Activated naive CD4-positive, alpha-beta T cell treated with anti-CD3 and anti-CD28 coated beads, Interleukin-2, amount 10 ng/mL, durations not matched to agents 7 days and 5 days (primary cell): ENCODE data around the gene SPEF2.
"Not testable (repeated sequence)": the region's sequence is repeated elsewhere in the genome, so short reads cannot be mapped to it uniquely, and the experiment has no call there.

Experiments used
- CTCF ChIA-PET: fragments of 350-600 bp; sonication (Branson Sonifier 250); formaldehyde crosslinking; loops from one replicate; lab custom pipeline; 2021; ENCODE audit warnings: antibody characterized with exemption; lab: Charles Lee
- DNase-seq: peaks from one replicate; pipeline ENCODE4 v3.0.0-alpha.2; 2020
- H3K27ac Mint-ChIP-seq: one replicate; pipeline ENCODE4 v1.8.0; 2021; ENCODE audit warnings: mild to moderate bottlenecking, moderate library complexity, mixed read lengths
- H3K27me3 Mint-ChIP-seq: one replicate; pipeline ENCODE4 v1.8.0; 2021; ENCODE audit warnings: mild to moderate bottlenecking, mixed read lengths
- H3K36me3 Mint-ChIP-seq: one replicate; pipeline ENCODE4 v1.8.0; 2021; ENCODE audit warnings: mixed read lengths
- H3K4me1 Mint-ChIP-seq: one replicate; pipeline ENCODE4 v1.8.0; 2021; ENCODE audit warnings: mixed read lengths
- H3K4me3 Mint-ChIP-seq: one replicate; pipeline ENCODE4 v1.8.0; 2021; ENCODE audit warnings: mild to moderate bottlenecking, moderate library complexity, mixed read lengths
- H3K9me3 Mint-ChIP-seq: one replicate; pipeline ENCODE4 v1.8.0; 2021; ENCODE audit warnings: mixed read lengths

The SPEF2 gene

GRCh38 chr5:35668319-35668718, 50.7 kb downstream of the SPEF2 start:
- Mint-ChIP-seq H3K36me3 (peaks cover 19% of the 10 kb centered on the region), H3K27ac (no peak overlapping the region), H3K4me3 (no peak overlapping the region), H3K27me3 (no peaks in the 10 kb centered on the region), H3K9me3 (peaks cover 4% of the 10 kb centered on the region), H3K4me1 (peaks cover 66% of the 10 kb centered on the region)
- CTCF ChIA-PET: interaction anchor here (0.8 to 3.9 kb wide), 2 partner anchors 10 to 17 kb away, joined by 3 to 17 read pairs; no protein-coding TSS in a partner anchor
- no peak for DNase-seq

- Mint-ChIP-seq H3K9me3 (peaks cover 2% of the 10 kb centered on the region), H3K4me1 (peaks cover 69% of the 10 kb centered on the region), H3K36me3 (peaks cover 17% of the 10 kb centered on the region), H3K27ac (no peak overlapping the region), H3K4me3 (no peak overlapping the region), H3K27me3 (no peaks in the 10 kb centered on the region)
- CTCF ChIA-PET: interaction anchor here (0.8 to 3.9 kb wide), 3 partner anchors 11 to 256 kb away, joined by 3 to 17 read pairs (median 3); no protein-coding TSS in a partner anchor
- DNase-seq: no peak
These were observed 51.1 kb downstream of the SPEF2 start for GRCh38 chr5:35668794-35669193.

- H3K4me1 Mint-ChIP-seq: peaks cover 60% of the 10 kb centered on the region
- CTCF ChIA-PET: interaction anchor here (0.7 to 3.9 kb wide), 5 partner anchors 20 to 253 kb away, joined by 3 to 17 read pairs (median 3); partner anchors contain the start of gene SPEF2
These were observed 54.1 kb downstream of the SPEF2 start for GRCh38 chr5:35671541-35672295.

GRCh38 chr5:35672296-35672655, 54.6 kb downstream of the SPEF2 start:
- H3K27me3 Mint-ChIP-seq, H3K4me3 Mint-ChIP-seq, H3K27ac Mint-ChIP-seq, DNase-seq, H3K9me3 Mint-ChIP-seq: not testable (repeated sequence)
- Mint-ChIP-seq H3K4me1 (peaks cover 60% of the 10 kb centered on the region), H3K36me3 (peaks cover 10% of the 10 kb centered on the region)
- CTCF ChIA-PET: interaction anchor here (0.8 to 1.6 kb wide), 3 partner anchors 21 to 254 kb away, joined by 4 to 9 read pairs (median 6); no protein-coding TSS in a partner anchor

More at GRCh38 chr5:35671541-35672295, 54.1 kb downstream of the SPEF2 start:
- Mint-ChIP-seq H3K4me3 (peak overlapping the region; percentile 17), H3K36me3 (peaks cover 14% of the 10 kb centered on the region), H3K27me3 (no peaks in the 10 kb centered on the region), H3K27ac (peak overlapping the region; percentile 77), H3K9me3 (no peaks in the 10 kb centered on the region)
- DNase-seq: no peak

GRCh38 chr5:35672995-35673394, 55.3 kb downstream of the SPEF2 start:
- H3K4me1 Mint-ChIP-seq: peaks cover 62% of the 10 kb centered on the region
- no peaks in the 10 kb centered on the region for H3K9me3 Mint-ChIP-seq
- H3K36me3 Mint-ChIP-seq: peaks cover 7% of the 10 kb centered on the region
- CTCF ChIA-PET: interaction anchor here (0.8 to 1.6 kb wide), 6 partner anchors 15 to 253 kb away, joined by 3 to 9 read pairs (median 4); no protein-coding TSS in a partner anchor
- H3K27ac Mint-ChIP-seq: peak overlapping the region; percentile 74
- peak; percentile 52 for DNase-seq
- no peak overlapping the region for H3K4me3 Mint-ChIP-seq
- H3K27me3 Mint-ChIP-seq: no peaks in the 10 kb centered on the region

- Mint-ChIP-seq H3K4me3 (no peak overlapping the region), H3K4me1 (peaks cover 60% of the 10 kb centered on the region), H3K36me3 (peaks cover 3% of the 10 kb centered on the region), H3K9me3 (no peaks in the 10 kb centered on the region), H3K27me3 (no peaks in the 10 kb centered on the region), H3K27ac (peak overlapping the region; percentile 74)
- CTCF ChIA-PET: interaction anchor here (0.8 to 1.4 kb wide), 3 partner anchors 14 to 255 kb away, joined by 3 to 4 read pairs (median 4); no protein-coding TSS in a partner anchor
- DNase-seq: no peak
These were observed 56.4 kb downstream of the SPEF2 start for GRCh38 chr5:35674049-35674448.

- DNase-seq: no peak
- CTCF ChIA-PET: no interaction called here
- Mint-ChIP-seq H3K4me3 (no peak overlapping the region), H3K4me1 (peaks cover 62% of the 10 kb centered on the region), H3K9me3 (no peaks in the 10 kb centered on the region), H3K36me3 (peaks cover 3% of the 10 kb centered on the region), H3K27ac (no peak overlapping the region), H3K27me3 (no peaks in the 10 kb centered on the region)
These were observed 57.7 kb downstream of the SPEF2 start for GRCh38 chr5:35675392-35675791.

- H3K36me3 Mint-ChIP-seq: peaks cover 3% of the 10 kb centered on the region
- DNase-seq: no peak
- H3K4me3 Mint-ChIP-seq: no peak overlapping the region
- no peaks in the 10 kb centered on the region for H3K27me3 Mint-ChIP-seq
- peaks cover 43% of the 10 kb centered on the region for H3K4me1 Mint-ChIP-seq
- H3K9me3 Mint-ChIP-seq: no peaks in the 10 kb centered on the region
- H3K27ac Mint-ChIP-seq: no peak overlapping the region
- CTCF ChIA-PET: interaction anchor here (0.9 to 1.0 kb wide), 2 partner anchors 19 to 27 kb away, joined by 3 read pairs; no protein-coding TSS in a partner anchor
These were observed 60.2 kb downstream of the SPEF2 start for GRCh38 chr5:35677878-35678277.

GRCh38 chr5:35678661-35679060, 61.0 kb downstream of the SPEF2 start:
- H3K36me3 Mint-ChIP-seq: peaks cover 3% of the 10 kb centered on the region
- peaks cover 35% of the 10 kb centered on the region for H3K4me1 Mint-ChIP-seq
- no peaks in the 10 kb centered on the region for H3K27me3 Mint-ChIP-seq
- H3K4me3 Mint-ChIP-seq: no peak overlapping the region
- CTCF ChIA-PET: interaction anchor here (1.0 kb wide), 1 partner anchor 20 kb away, joined by 3 read pairs; no protein-coding TSS in a partner anchor
- no peaks in the 10 kb centered on the region for H3K9me3 Mint-ChIP-seq
- no peak for DNase-seq
- no peak overlapping the region for H3K27ac Mint-ChIP-seq

- peak; percentile 24 for DNase-seq
- no peaks in the 10 kb centered on the region for H3K27me3 Mint-ChIP-seq
- peaks cover 3% of the 10 kb centered on the region for H3K36me3 Mint-ChIP-seq
- H3K4me1 Mint-ChIP-seq: peaks cover 29% of the 10 kb centered on the region
- H3K27ac Mint-ChIP-seq: peak overlapping the region; percentile 22
- no peaks in the 10 kb centered on the region for H3K9me3 Mint-ChIP-seq
- no peak overlapping the region for H3K4me3 Mint-ChIP-seq
- CTCF ChIA-PET: interaction anchor here (0.8 kb wide), 1 partner anchor 246 kb away, joined by 3 read pairs; no protein-coding TSS in a partner anchor
These were observed 61.7 kb downstream of the SPEF2 start for GRCh38 chr5:35679357-35679756.

- no peaks in the 10 kb centered on the region for H3K9me3 Mint-ChIP-seq
- H3K4me3 Mint-ChIP-seq: no peak overlapping the region
- no peak overlapping the region for H3K27ac Mint-ChIP-seq
- CTCF ChIA-PET: interaction anchor here (0.6 kb wide), 1 partner anchor 12 kb away, joined by 3 read pairs; no protein-coding TSS in a partner anchor
- no peaks in the 10 kb centered on the region for H3K36me3 Mint-ChIP-seq
- no peaks in the 10 kb centered on the region for H3K27me3 Mint-ChIP-seq
- peaks cover 23% of the 10 kb centered on the region for H3K4me1 Mint-ChIP-seq
- no peak for DNase-seq
These were observed 64.2 kb downstream of the SPEF2 start for GRCh38 chr5:35681911-35682310.

- Mint-ChIP-seq H3K4me1 (peaks cover 20% of the 10 kb centered on the region), H3K27ac (no peak overlapping the region), H3K36me3 (no peaks in the 10 kb centered on the region), H3K27me3 (no peaks in the 10 kb centered on the region), H3K9me3 (no peaks in the 10 kb centered on the region), H3K4me3 (no peak overlapping the region)
- CTCF ChIA-PET: no interaction called here
- DNase-seq: no peak
These were observed 65.8 kb downstream of the SPEF2 start for GRCh38 chr5:35683466-35683865.

- no peaks in the 10 kb centered on the region for H3K9me3 Mint-ChIP-seq
- peaks cover 5% of the 10 kb centered on the region for H3K4me1 Mint-ChIP-seq
- no peak overlapping the region for H3K4me3 Mint-ChIP-seq
- H3K27ac Mint-ChIP-seq: no peak overlapping the region
- no peaks in the 10 kb centered on the region for H3K27me3 Mint-ChIP-seq
- no peaks in the 10 kb centered on the region for H3K36me3 Mint-ChIP-seq
- CTCF ChIA-PET: no interaction called here
- DNase-seq: no peak
These were observed 67.5 kb downstream of the SPEF2 start for GRCh38 chr5:35685161-35685560.

- CTCF ChIA-PET: interaction anchor here (0.6 to 1.3 kb wide), 3 partner anchors 15 to 175 kb away, joined by 3 to 4 read pairs (median 4); no protein-coding TSS in a partner anchor
- H3K27me3 Mint-ChIP-seq: no peaks in the 10 kb centered on the region
- H3K36me3 Mint-ChIP-seq: no peaks in the 10 kb centered on the region
- H3K4me1 Mint-ChIP-seq: no peaks in the 10 kb centered on the region
- no peak overlapping the region for H3K27ac Mint-ChIP-seq
- H3K4me3 Mint-ChIP-seq: no peak overlapping the region
- H3K9me3 Mint-ChIP-seq: no peaks in the 10 kb centered on the region
- DNase-seq: no peak
These were observed 70.3 kb downstream of the SPEF2 start for GRCh38 chr5:35687961-35688360.
